GM19025 (cell line): Measurements from ENCODE around the gene ARRDC2.
"Not testable (repeated sequence)": the region's sequence is repeated elsewhere in the genome, so short reads cannot be mapped to it uniquely, and the experiment has no call there.

Source experiments
- ATAC-seq: cut with Tn5 transposase; IDR thresholded peaks from one replicate; pipeline ENCODE4 v1.9.1; 2021; ENCODE audit warnings: mild to moderate bottlenecking, low read depth, moderate library complexity; ENCODE audit not compliant: unreplicated experiment

The ARRDC2 gene

DNA sequence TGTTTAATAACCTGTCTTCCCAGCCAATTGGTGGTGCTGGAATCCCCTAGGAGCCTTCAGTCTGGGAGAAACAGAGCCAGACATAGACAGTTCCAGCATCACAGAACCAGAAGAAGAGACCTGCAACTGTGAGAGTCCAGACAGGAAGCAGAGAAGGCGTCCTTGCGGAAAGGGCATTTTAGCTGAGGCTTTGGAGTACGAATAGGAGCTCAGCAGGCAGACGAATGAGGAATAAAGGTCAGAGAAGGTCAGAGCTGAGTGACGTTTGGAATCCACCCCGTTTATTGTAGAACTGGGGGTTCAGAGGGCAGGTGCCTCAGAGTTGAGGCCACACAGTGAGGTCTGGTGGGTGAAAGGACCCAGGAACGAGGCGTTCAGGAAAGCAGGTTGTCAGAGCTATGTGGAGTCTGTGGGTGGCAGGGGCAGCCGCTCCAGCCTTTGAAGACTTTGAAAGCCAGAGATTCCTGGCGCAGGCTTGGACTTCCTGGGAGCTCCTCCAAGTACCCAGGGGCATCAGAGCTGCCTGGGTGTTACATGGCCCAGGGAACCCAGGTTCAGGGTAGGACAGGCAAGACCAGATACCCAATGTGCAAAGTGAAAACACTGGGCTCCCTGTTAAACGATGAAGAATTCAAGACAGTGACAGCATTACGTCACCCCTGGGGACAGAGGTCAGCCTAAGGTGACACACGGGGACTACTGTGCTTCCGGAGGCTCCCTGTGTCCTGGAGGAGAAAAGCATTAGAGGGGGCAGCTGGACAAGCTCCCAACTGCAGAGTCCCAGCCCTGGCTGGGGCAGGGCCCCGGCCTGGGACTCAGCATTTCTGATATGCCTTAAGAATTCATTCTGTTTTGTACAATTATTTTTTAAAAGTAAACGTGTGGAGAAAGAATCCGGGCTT is 5.5 kb downstream of the ARRDC2 start:
- ATAC-seq, result no peak

GRCh38 chr19:18014197-18014596 is 6.2 kb downstream of the ARRDC2 start:
- ATAC-seq, result no peak

DNA sequence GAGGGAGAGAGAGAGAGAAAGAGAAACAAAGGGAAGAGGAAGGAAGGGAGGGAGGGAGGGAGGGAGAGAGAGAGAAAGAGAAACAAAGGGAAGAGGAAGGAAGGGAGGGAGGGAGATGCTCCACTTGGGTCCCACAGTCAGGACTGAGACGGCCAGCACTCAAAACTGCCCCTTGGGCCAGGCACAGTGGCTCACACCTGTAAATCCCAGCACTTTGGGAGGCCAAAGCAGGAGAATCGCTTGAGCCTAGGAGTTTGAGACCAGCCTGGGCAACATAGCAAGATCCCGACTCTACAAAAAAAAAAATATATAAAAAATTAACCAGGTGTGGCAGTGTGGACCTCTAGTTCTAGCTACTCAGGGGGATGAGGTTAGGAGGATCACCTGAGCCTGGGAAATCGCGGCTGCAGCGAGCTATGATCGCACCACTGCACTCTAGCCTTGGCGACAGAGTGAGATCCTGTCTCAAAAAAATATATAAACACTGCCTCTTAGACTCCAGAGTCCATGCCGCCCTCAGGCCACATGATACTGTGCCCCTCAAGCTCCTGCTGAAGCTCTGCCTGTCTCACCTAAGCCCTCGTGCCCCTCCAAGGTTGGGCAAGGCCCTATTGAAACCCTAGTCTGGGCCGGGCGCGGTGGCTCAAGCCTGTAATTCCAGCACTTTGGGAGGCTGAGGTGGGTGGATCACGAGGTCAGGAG is 8.4 kb downstream of the ARRDC2 start:
- no peak for ATAC-seq

GRCh38 chr19:18017275-18018083 is 9.5 kb downstream of the ARRDC2 start:
- ATAC-seq, result no peak

DNA sequence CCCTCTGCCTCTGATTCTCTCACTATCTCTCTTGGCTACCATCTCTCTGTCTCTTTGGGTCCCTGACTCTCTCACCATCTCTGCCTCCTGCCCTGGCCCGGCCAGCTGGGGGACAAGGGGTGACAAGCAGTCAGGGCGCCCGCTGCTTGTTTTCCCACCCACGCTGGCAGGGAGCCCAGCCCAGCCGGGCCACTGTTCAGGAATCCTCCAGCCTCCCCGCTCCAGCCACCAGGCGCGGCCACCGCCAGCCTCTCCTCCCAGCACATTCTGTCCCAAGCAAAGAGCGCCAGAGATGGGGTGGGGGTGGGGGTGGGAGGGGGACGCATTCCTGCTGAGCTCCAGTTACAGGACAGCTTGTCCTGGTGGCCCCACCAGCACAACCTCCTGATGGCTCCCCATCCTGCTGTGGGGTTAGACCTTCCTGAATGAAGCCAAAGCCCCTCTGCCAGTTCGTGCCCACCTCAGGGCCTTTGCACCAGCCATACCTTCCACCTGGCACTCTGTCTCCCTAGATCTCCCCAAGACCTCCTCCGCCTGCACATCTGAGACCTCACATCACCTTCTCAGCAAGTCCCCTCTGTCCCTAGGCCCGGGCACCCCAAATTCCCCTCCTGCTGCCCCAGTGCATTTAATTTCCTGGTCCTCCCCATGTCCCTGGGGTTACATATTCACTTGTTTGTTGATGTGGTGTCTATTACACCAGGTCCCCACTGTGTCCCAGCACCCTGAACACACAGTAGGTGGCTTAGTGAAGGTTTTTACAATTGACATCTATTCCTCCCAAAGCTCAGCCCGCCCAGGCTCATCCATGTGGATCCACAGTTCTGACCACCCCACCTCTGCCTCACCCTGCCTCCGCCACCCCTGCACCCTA is 12.5 kb downstream of the ARRDC2 start:
- ATAC-seq, result no peak

DNA sequence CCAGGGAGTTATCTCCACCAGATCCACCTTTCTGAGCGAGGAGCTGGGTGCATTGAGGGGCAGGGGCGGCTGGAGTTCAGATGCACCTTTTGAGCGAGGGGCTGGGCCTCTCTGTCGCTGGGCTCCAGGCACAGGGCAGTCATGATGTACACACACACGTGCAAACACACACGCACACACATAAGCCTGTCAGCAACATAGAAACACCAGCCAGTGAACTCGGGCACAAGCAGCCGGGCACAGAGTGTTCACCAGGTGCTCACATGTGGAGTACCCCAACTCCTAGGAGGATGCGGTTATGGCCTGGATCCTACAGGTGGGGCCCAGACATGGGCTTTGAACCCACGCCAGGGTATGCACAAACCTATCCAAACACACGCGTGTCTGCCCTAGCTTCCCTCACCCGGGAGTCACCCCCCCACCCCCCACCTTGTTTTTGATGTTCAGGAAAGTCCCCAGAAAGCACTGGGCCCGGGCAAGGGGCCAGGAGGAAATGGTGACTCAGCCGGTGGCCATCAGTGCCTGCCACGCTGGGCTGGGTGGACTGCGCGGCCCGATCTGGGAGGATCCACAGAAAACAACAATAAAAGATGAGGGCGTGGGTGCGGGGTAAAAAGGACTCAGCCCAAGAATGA is 13.3 kb downstream of the ARRDC2 start:
- no peak for ATAC-seq

DNA sequence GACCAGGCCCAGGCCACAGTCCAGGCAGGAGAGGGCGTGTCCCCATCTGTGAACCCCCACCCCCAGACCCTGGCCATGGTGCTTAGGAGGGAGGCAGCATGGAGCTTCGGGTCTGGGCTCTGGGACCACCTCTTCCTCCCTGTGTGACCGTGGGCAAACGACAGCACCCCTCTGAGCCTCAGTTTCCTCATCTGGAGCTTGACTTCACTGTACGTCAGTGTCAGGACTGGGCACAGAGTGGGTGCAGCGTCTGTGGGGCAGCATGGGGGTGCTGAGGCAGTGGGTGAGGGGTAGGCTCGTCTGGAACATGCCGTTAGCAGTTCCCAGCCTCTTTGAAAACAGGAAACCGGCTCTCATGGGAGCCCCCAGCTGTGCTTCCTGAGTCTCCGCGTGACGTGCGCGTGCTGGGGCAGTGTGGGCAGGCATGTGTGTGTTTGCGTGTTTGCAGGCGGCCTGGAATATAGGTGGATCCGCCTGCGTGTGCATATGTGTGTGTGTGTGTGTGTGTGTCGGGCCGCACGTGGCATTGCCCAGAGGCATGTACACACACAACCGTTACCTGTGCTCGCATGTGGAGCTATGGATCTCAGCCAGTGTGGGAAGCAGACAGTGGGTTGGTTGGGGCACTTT is 15.8 kb downstream of the ARRDC2 start:
- ATAC-seq, result no peak

- no peak for ATAC-seq
Observed at GRCh38 chr19:18027151-18027550, 19.2 kb downstream of the ARRDC2 start.

DNA sequence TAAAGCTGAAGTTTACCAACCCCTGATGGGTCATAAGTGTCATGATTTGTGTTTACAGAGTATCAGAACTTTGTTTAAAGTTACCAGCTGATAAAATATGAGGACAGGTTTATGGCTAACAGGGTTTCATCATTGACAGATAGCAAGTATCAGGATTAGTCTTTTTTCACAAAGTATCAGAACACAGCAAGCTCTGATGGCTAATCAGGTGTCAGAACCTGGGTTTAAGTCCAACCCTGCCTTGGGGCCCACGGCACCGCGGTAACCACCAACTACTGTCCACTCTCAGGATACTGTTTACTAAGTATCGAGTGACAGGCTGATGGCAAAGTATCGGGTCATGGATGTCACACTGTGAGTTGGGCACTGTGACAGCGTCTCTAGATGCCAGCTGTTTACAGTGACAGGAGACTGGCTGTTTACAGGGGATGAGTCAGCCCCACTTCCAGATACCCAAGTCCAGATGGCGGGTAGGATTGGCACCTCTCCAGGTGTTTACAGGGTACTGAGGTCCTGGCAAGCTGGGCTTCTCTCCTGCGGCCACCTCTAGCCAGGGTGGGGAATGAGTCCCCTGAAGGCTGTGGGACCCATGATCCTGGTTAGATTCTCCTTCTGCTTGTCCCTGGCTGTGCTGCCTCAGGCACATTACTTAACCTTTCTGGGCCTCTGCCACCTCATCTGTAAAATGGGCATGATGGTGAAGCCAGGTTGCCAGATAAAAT is 21.8 kb downstream of the ARRDC2 start:
- ATAC-seq, result no peak

GRCh38 chr19:18031401-18031800 is 23.4 kb downstream of the ARRDC2 start:
- ATAC-seq, result not testable (repeated sequence)

DNA sequence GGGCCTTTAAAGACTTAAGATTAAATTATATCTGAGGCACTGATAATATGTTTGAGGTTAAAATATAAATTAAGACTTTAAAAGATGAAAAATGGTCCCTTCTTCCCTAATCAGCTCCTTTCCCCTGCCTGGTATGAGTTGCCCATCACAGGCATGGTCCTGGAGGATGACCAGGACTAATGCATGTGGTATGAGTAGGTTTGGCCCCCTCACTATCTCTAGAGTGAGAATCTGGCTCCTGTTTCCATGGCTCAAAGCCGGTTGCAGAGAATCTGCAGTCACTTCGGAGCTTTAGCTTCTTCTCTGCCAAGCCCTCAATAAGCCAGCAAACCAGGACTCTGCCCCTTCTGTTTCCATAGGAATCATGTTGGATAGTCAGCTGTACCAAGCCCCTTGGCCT is 24.1 kb downstream of the ARRDC2 start:
- not testable (repeated sequence) for ATAC-seq

- ATAC-seq, result no peak
Observed at GRCh38 chr19:18041054-18041453, 33.1 kb downstream of the ARRDC2 start.

GRCh38 chr19:18043676-18044075 is 35.7 kb downstream of the ARRDC2 start:
- no peak for ATAC-seq

DNA sequence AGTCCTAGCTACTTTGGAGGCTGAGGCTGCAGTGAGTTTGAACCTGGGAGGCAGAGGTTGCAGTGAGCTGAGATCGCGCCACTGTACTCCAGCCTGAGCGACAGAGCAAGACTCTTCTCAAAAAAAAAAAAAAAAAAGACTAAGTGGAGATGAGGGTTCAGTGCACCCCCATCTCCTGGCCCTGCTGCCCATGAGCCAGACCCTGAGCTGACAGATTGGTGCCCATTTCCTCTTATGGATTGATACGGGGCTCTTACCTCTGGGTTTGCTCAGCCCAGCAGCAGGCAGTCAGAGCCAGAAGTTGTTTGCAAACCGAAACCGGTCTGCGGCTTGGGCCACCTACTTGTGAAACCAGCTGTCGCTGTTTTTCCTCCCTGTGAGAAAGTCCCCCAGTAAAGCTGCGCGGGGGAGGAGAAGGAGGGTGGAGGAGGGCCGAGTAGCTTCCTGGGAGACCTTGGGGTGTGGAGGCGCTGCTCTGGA is 36.9 kb downstream of the ARRDC2 start:
- peak; percentile 91 for ATAC-seq

DNA sequence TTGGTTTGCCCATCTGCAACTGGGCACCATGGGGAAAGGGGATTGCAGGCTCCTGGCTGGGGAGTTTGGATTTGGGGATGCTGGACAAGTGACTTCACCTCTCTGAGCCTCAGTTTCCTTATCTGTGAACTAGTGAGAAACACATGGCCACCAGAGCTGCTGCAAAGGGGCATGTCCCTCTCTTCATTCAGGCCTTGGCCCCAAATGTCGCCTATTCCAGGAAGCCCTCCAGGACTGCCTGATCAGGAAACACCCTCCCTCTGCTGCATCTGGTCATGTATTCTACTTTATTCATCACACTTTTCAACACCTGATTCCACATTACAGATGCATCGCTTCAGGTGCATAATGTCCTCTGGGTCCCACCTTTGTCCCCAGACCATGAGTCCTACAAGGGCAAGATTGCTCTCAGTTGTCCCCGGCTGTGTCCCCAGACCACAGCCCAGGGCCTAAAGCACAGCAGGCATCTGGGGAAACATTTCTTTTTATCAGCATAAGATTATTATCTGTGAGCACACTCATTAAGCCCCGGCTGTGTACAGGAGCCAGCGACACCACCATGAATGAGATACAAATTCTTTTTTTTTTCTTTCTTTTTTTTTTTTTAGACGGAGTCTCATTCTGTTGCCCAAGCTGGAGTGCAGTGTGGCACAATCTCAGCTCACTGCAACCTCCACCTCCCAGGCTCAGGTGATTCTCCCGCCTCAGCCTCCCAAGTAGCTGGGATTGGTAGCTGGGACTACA is 37.5 kb downstream of the ARRDC2 start:
- no peak for ATAC-seq

DNA sequence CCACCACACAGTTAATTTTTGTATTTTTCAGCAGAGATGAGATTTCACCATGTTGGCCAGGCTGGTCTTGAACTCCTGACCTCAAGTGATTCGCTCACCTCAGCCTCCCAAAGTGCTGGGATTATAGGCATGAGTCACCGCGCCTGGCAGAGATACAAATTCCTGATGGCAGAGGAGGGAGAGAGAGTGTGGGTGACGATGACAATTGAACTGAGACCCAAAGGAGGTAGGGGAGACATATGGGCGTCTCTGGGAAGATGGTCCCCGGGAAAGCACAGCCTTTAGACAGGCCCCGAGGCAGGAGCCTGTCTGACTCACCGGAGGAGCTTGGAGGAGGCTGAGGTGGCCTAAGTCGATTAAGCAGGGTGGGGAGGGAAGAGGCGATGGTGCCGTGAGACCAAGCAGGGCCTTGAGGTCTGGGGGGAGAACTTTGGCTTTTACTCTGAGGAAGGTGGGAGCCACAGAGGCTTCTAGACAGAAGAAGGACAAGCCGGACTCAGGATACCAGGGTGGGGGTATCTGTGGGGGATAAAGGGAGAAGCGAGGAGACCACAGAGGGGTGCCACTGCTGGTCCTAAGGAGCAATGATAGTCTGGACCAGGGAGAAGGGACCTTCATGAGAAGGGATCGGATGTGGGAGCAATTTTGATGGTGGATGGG is 38.2 kb downstream of the ARRDC2 start:
- no peak for ATAC-seq

GRCh38 chr19:18049385-18049784 is 41.4 kb downstream of the ARRDC2 start:
- no peak for ATAC-seq
